ENCODE measurements around the gene AKIRIN2. TPM values are rescaled to one million over a fixed set of nuclear protein-coding genes. Genes with fewer than 3 reads are reported as not detected.

AKIRIN2 gene
- total RNA-seq, 2 donors from 2014 or later = 70.4 to 73.5 TPM

GRCh38 chr6:87654122-87654521 is 47.9 kb downstream of the AKIRIN2 start:
- 91 to 100% methylated on average over 1 of the region's 1 CpG for WGBS, 2 experiments (ENCODE audit: insufficient coverage in 1 of 2, insufficient read length in 1 of 2)
- Mint-ChIP-seq H3K27me3 (ENCODE audit: insufficient read depth) (no peaks in the 10 kb centered on the region), H3K27ac (no peak overlapping the region), H3K4me1 (peaks cover 14% of the 10 kb centered on the region), H3K4me3 (no peak overlapping the region), H3K36me3 (ENCODE audit: low read depth) (peaks cover 43% of the 10 kb centered on the region), H3K9me3 (no peaks in the 10 kb centered on the region)
- H3K36me3 ChIP-seq (ENCODE audit: control insufficient read depth, insufficient read depth, low read length) = peaks cover 56% of the 10 kb centered on the region
- no peak overlapping the region for H3K4me3 ChIP-seq (ENCODE audit: low read length)
- no peak overlapping the region for H3K9ac ChIP-seq (ENCODE audit: extremely low read depth, low read length, poor library complexity, severe bottlenecking)
- H3K4me1 ChIP-seq (ENCODE audit: control insufficient read depth, insufficient read depth, low read length) = peaks cover 2% of the 10 kb centered on the region
- no peak for DNase-seq
- no peaks in the 10 kb centered on the region for H3K27me3 ChIP-seq (ENCODE audit: control insufficient read depth, insufficient read depth, low read length, poor library complexity, severe bottlenecking)
- no peak overlapping the region for H3K27ac ChIP-seq (ENCODE audit: low read depth, low read length)
- peaks cover 4% of the 10 kb centered on the region for H3K9me3 ChIP-seq (ENCODE audit: control insufficient read depth, low read length)
- TF ChIP-seq CTCF (conservative IDR thresholded peaks at IDR 0.05) = no peak

DNA sequence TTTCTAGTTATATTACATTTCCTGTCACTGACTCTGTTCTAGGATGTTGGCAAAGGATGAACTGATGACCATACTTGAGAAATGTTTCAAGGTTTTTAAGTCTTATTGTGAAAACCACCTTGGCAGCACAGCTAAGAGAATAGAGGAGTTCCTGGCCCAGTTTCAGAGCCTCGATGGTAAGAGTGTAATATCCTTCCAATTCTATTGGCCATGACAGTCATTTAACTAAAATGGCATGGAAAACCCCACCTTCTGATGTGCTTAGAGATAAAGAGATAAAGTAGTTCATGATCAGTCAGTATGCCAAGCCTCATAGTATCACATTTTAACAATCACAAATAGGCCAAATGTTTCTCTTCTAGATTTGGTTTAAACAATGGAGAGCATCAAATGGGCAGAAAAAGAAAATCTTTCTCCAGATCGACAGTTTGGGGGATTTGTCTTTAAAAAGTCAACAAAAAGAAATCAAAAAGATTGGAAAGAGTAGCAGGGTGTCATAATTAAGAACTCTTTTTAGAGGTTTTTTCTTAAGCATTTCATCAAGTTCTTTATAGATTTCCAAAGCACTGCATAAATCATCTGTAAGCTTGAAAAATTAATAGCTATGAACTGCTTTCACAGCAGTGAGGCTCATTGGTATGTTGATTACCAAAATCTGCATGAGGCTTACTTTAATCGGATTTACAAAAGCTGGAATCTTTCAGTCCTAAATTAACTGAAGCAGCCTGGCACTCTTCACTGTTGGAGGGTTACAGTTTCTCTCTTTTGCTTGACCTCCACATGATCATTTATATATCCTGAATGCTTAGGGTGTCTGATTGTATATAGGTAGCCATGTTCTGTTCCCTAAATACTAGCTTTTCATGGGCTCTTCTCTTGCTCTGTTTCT is 48.7 kb downstream of the AKIRIN2 start:
- Histone ChIP-seq H3K4me3 (ENCODE audit: low read length) (no peak overlapping the region), H3K4me1 (ENCODE audit: control insufficient read depth, insufficient read depth, low read length) (peaks cover 2% of the 10 kb centered on the region), H3K27me3 (ENCODE audit: control insufficient read depth, insufficient read depth, low read length, poor library complexity, severe bottlenecking) (no peaks in the 10 kb centered on the region), H3K36me3 (ENCODE audit: control insufficient read depth, insufficient read depth, low read length) (peaks cover 58% of the 10 kb centered on the region), H3K9ac (ENCODE audit: extremely low read depth, low read length, poor library complexity, severe bottlenecking) (no peak overlapping the region), H3K27ac (ENCODE audit: low read depth, low read length) (no peak overlapping the region), H3K9me3 (ENCODE audit: control insufficient read depth, low read length) (peaks cover 4% of the 10 kb centered on the region)
- H3K36me3 Mint-ChIP-seq (ENCODE audit: low read depth) = peaks cover 41% of the 10 kb centered on the region
- H3K4me3 Mint-ChIP-seq = no peak overlapping the region
- H3K27me3 Mint-ChIP-seq (ENCODE audit: insufficient read depth) = no peaks in the 10 kb centered on the region
- 60 to 61% methylated on average over 3 of the region's 3 CpGs for WGBS, 2 experiments (ENCODE audit: insufficient coverage in 1 of 2, insufficient read length in 1 of 2)
- H3K27ac Mint-ChIP-seq = peak overlapping the region; percentile 31
- no peak for DNase-seq
- no peaks in the 10 kb centered on the region for H3K9me3 Mint-ChIP-seq
- TF ChIP-seq CTCF (conservative IDR thresholded peaks at IDR 0.05) = no peak
- H3K4me1 Mint-ChIP-seq = peaks cover 14% of the 10 kb centered on the region

- H3K9me3 ChIP-seq (ENCODE audit: control insufficient read depth, low read length) = no peaks in the 10 kb centered on the region
- H3K27ac ChIP-seq (ENCODE audit: low read depth, low read length) = no peak overlapping the region
- Mint-ChIP-seq H3K27me3 (ENCODE audit: insufficient read depth) (no peaks in the 10 kb centered on the region), H3K36me3 (ENCODE audit: low read depth) (peaks cover 29% of the 10 kb centered on the region), H3K9me3 (no peaks in the 10 kb centered on the region), H3K27ac (no peak overlapping the region), H3K4me3 (no peak overlapping the region), H3K4me1 (no peaks in the 10 kb centered on the region)
- no peak overlapping the region for H3K9ac ChIP-seq (ENCODE audit: extremely low read depth, low read length, poor library complexity, severe bottlenecking)
- TF ChIP-seq CTCF (conservative IDR thresholded peaks at IDR 0.05) = no peak
- peaks cover 40% of the 10 kb centered on the region for H3K36me3 ChIP-seq (ENCODE audit: control insufficient read depth, insufficient read depth, low read length)
- no peaks in the 10 kb centered on the region for H3K4me1 ChIP-seq (ENCODE audit: control insufficient read depth, insufficient read depth, low read length)
- 100% methylated on average over 1 of the region's 1 CpG; no CpG with 5 or more reads in 1 of the 2 experiments for WGBS, 2 experiments (ENCODE audit: insufficient coverage in 1 of 2, insufficient read length in 1 of 2)
- H3K27me3 ChIP-seq (ENCODE audit: control insufficient read depth, insufficient read depth, low read length, poor library complexity, severe bottlenecking) = no peaks in the 10 kb centered on the region
- H3K4me3 ChIP-seq (ENCODE audit: low read length) = no peak overlapping the region
- no peak for DNase-seq
Measured at GRCh38 chr6:87645080-87645479, 57.0 kb downstream of the AKIRIN2 start.

Measured in endodermal cell (in vitro differentiated cells).